ENCODE data around the gene KLHL26. TPM values are rescaled to one million over a fixed set of nuclear protein-coding genes. Genes with fewer than 3 reads are reported as not detected.

The KLHL26 gene
- total RNA-seq, 1 experiment from 2014 or later: 3.3 TPM

DNA sequence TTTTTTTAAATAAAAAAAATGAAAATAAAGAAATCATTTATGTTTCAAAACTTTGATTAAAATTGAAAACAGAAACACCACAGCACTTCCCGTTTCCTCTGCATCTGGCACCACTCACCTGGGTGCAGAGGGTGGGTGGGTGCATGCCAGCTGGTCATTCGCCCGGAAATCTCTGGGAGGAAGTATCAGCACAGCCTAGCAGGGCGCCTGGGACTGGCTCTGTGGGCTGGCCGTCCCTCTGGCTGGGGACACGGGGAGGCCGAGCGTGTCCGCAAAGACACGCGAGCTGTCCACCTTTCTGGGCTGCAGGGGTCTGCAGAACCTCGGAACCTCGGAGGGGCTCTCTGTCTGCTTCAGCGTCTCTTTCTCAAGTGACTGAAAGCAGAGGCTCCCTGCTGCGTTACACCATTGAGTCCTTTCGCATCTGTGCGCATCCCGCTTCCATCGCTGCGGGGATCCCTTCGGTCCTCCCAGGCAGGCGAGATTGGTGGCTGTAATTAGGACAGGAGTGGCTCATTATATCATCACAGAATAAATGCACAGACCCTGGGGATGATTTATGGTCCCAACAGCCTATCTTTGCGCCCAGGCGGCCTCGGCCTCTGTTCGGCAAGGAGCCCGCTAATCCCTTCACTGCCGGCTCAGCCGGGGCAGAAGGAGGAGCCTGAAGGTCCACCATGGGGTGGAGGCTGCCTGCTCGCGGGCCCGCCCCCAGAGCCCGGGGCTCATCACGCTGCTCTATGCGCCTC is 63.8 kb downstream of the KLHL26 start:
- Histone ChIP-seq H3K4me3 (no peak overlapping the region), H3K36me3 (no peaks in the 10 kb centered on the region), H3K9me3 (replicated peaks) (no peaks in the 10 kb centered on the region), H3K27ac (no peak overlapping the region), H3K4me1 (replicated peaks) (no peaks in the 10 kb centered on the region), H3K27me3 (replicated peaks) (no peaks in the 10 kb centered on the region)
- no peak for DNase-seq (ENCODE audit: low read depth in 1 of 2, low spot score in 2 of 2)

DNA sequence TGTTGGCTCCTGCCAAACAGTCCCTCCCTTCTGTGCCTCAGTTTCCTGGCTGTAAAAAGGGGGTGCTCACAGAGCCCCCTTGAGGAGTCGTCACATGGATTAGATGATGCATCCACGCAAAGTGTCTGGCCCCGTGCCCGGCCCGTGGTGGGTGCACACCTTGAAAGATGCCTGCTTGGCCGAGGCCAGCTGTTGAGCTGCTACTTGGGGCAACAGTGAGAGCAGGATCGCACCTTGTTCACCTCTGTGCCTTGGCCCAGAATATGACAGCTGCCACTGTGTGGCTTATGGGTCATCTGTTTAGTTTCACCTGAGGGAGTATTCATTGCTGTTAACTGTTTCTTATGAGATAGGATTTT is 64.4 kb downstream of the KLHL26 start:
- no peaks in the 10 kb centered on the region for H3K27me3 ChIP-seq (replicated peaks)
- H3K4me1 ChIP-seq (replicated peaks): no peaks in the 10 kb centered on the region
- DNase-seq (ENCODE audit: low read depth in 1 of 2, low spot score in 2 of 2): no peak
- H3K9me3 ChIP-seq (replicated peaks): no peaks in the 10 kb centered on the region
- no peak overlapping the region for H3K27ac ChIP-seq
- H3K36me3 ChIP-seq: no peaks in the 10 kb centered on the region
- no peak overlapping the region for H3K4me3 ChIP-seq

DNA sequence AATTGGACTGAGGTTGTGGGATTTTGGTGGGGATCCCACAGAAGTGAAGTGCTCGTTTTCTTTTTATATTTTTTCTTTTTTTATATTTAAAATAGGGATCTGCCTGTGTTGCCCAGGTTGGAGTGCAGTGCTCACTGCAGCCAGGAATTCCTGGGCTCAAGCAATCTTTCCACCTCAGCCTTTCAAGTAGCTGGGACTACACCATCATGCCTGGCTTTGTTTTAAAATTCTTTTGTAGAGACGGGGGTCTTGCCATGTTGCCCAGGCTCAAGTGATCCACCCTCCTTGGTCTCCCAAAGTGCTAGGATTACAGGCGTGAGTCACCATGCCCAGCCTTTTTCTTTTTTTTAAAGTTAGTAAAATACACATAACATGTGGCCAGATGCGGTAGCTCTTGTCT is 67.2 kb downstream of the KLHL26 start:
- no peak for DNase-seq (ENCODE audit: low read depth in 1 of 2, low spot score in 2 of 2)
- H3K36me3 ChIP-seq: no peaks in the 10 kb centered on the region
- no peaks in the 10 kb centered on the region for H3K4me1 ChIP-seq (replicated peaks)
- no peaks in the 10 kb centered on the region for H3K27me3 ChIP-seq (replicated peaks)
- H3K9me3 ChIP-seq (replicated peaks): no peaks in the 10 kb centered on the region
- H3K4me3 ChIP-seq: no peak overlapping the region
- H3K27ac ChIP-seq: no peak overlapping the region

DNA sequence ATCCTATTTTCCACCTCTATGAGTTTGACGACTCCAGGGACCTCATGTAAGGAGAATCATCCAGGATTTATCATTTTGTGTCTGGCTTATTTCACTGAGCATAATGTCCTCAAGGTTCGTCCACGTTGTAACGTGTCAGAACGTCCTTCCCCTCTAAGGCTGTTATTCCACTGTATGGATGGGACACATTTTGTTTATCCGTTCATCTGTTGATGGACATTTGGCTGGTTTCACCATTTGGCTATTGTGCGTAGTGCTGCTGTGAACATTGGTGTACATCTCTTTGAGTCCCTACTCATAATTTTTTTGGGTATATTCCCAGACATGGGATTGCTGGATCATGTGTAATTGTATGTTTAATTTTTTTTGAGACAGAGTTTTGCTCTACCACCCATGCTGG is 68.1 kb downstream of the KLHL26 start:
- H3K9me3 ChIP-seq (replicated peaks): no peaks in the 10 kb centered on the region
- no peak for DNase-seq (ENCODE audit: low read depth in 1 of 2, low spot score in 2 of 2)
- H3K27me3 ChIP-seq (replicated peaks): no peaks in the 10 kb centered on the region
- H3K27ac ChIP-seq: no peak overlapping the region
- no peak overlapping the region for H3K4me3 ChIP-seq
- no peaks in the 10 kb centered on the region for H3K4me1 ChIP-seq (replicated peaks)
- no peaks in the 10 kb centered on the region for H3K36me3 ChIP-seq

DNA sequence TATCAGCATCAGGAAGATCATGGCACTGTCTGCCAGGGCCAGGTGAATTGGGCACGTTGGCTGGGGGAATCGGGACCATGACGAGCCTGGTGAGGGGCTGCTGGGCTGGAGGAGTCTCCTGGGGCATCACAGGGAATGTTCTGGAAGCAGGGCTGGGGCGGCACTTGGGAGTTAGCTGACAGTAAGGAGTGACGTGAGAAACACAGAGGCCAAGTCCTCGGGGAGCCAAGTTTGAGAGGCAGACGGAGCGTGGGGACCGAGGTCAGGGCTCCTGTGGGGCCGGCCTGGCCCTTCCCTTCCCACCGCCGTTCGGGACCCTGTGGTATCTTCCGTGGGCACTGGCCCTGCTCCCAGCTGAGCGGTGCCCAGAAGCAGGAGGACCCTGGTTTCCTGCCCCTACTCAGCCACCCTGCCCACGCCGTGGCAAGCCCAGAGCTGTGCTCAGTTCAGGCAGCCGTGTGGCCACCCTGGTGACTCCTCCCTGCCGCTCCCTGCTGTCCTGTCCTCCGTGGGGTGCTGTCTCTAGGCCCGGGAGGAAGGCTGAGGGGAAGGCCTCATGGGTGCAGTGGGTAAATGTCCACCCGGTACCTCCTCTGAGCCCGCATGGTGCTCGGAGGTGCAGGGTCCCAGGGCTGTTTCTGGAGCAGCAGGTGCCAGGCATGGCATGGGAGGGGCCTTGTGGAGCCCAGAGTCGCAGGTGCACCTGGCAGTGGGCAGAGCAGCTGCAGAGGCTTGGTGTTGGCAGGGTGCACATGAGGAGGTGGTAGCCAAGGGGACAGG is 71.8 kb downstream of the KLHL26 start:
- Histone ChIP-seq H3K36me3 (no peaks in the 10 kb centered on the region), H3K27ac (no peak overlapping the region), H3K9me3 (replicated peaks) (no peaks in the 10 kb centered on the region), H3K4me1 (replicated peaks) (no peaks in the 10 kb centered on the region), H3K4me3 (no peak overlapping the region), H3K27me3 (replicated peaks) (no peaks in the 10 kb centered on the region)
- DNase-seq (ENCODE audit: low read depth in 1 of 2, low spot score in 2 of 2): no peak

DNA sequence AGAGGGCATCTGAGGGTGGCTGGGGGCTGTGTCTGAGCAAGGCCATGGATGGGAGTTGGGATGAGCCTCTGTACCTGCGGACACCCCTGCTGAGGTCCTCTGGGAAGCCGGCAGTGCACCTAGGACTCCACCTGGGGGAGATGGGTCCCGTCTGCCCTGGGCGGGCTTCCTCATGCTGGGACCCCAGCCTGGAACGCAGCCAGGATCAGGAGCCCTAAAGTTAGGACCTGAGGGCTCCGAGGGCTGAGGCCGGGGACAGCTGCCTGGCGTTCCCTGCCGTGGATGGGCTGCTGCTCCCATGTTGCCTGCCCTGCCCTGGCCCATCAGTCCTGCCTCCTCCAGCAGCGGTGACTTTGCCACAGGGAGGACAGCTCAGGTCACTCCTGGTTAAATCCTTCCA is 72.7 kb downstream of the KLHL26 start:
- no peaks in the 10 kb centered on the region for H3K27me3 ChIP-seq (replicated peaks)
- no peak overlapping the region for H3K27ac ChIP-seq
- H3K36me3 ChIP-seq: no peaks in the 10 kb centered on the region
- no peak for DNase-seq (ENCODE audit: low read depth in 1 of 2, low spot score in 2 of 2)
- no peaks in the 10 kb centered on the region for H3K9me3 ChIP-seq (replicated peaks)
- no peaks in the 10 kb centered on the region for H3K4me1 ChIP-seq (replicated peaks)
- H3K4me3 ChIP-seq: no peak overlapping the region

DNA sequence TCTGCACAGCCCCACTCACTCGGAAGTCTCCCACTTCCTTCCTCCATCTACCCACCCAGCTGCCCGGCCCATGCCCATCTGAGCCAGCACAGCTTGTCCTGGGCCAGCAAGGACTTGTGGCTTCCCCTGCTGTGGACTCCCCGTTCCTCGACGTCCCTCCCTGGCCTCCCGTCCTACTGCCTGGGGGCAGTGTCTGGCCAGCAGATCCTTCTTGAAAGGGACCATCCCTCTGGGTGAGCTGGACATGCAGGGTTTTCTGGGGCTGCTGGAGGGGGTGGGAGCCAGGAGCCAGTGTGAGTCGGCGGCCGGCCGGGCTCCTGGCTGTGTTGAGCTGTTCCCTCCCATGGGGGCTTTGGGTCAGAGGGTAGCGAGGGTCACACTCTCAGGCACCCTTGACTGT is 73.4 kb downstream of the KLHL26 start:
- Histone ChIP-seq H3K4me1 (replicated peaks) (no peaks in the 10 kb centered on the region), H3K27me3 (replicated peaks) (no peaks in the 10 kb centered on the region), H3K4me3 (no peak overlapping the region), H3K36me3 (no peaks in the 10 kb centered on the region), H3K27ac (no peak overlapping the region), H3K9me3 (replicated peaks) (no peaks in the 10 kb centered on the region)
- no peak for DNase-seq (ENCODE audit: low read depth in 1 of 2, low spot score in 2 of 2)

DNA sequence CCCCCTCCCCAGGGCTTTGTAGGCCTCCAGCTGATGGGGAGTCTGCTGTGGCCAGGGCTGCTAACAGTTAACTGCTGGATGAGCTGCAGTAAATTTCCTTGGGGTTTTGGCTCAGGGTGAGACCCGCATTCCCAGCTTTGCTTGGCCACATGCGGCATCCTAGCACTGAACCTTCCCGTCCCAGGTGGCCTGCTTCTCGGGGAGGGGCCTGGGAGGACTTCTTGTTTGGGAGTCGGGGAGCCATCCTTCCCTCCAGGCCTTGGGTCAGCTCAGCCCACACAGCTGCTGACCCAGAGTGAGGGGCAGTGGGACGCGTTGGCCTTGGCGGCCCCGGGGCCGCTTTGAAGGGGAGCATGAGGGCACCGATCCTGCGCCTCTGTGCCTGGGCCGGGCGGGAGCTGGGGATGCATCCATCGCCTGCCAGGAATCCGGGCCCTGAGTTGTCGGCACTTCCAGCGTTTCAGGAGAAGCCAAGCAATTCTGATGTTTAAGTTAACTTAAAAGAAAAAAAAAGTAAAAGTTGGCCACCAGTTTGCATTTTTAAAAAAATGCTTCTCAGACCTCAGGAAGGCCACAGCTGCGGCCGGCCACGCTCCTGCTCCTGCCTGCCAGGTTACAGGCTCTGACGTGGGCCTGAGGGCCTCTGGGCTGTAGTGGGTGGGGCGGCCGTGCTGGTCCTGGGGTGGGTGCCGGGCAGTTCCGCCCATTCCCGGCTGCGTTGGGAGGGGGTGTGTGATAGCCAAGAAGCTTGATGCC is 74.3 kb downstream of the KLHL26 start:
- no peaks in the 10 kb centered on the region for H3K4me1 ChIP-seq (replicated peaks)
- H3K27me3 ChIP-seq (replicated peaks): no peaks in the 10 kb centered on the region
- H3K36me3 ChIP-seq: no peaks in the 10 kb centered on the region
- no peak for DNase-seq (ENCODE audit: low read depth in 1 of 2, low spot score in 2 of 2)
- H3K4me3 ChIP-seq: no peak overlapping the region
- no peak overlapping the region for H3K27ac ChIP-seq
- no peaks in the 10 kb centered on the region for H3K9me3 ChIP-seq (replicated peaks)

DNA sequence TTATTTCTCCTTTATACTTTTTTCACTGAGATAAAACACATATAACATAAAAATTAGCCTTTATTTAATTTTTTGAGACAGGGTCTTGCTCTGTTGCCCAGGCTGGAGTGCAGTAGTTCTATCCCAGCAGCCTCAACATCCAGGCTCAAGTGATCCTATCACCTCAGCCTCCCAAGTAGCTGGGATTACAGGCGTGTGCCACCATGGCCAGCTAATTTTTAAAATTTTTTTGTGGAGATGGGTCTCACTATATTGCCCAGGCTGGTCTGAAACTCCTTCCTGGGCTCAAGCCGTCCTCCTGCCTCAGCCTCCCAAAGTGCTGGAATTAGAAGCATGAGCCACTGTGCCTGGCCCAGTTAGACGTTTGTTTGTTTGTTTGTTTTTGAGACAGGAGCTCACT is 75.1 kb downstream of the KLHL26 start:
- Histone ChIP-seq H3K27me3 (replicated peaks) (no peaks in the 10 kb centered on the region), H3K9me3 (replicated peaks) (no peaks in the 10 kb centered on the region), H3K4me1 (replicated peaks) (no peaks in the 10 kb centered on the region), H3K27ac (no peak overlapping the region), H3K4me3 (no peak overlapping the region), H3K36me3 (no peaks in the 10 kb centered on the region)
- DNase-seq (ENCODE audit: low read depth in 1 of 2, low spot score in 2 of 2): no peak

DNA sequence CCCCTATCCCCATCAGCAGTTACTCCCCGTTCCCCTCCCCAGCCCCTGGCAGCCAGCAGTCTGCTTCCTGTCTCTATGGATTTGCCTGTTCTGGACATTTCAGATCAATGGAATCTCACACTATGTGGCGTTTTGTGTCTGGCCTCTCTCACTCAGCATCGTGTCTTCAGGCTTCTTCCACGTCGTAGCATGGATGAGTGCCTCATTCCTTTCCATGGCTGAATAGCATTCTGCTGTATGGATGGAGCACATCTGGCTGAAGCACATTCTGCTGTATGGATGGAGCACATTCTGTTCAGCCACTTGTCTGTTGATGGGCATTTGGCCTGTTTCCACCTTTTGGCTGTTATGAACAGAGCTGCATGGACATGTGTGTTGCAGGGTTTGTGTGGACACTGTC is 76.2 kb downstream of the KLHL26 start:
- no peaks in the 10 kb centered on the region for H3K27me3 ChIP-seq (replicated peaks)
- no peak for DNase-seq (ENCODE audit: low read depth in 1 of 2, low spot score in 2 of 2)
- H3K4me1 ChIP-seq (replicated peaks): no peaks in the 10 kb centered on the region
- no peaks in the 10 kb centered on the region for H3K36me3 ChIP-seq
- H3K9me3 ChIP-seq (replicated peaks): no peaks in the 10 kb centered on the region
- no peak overlapping the region for H3K4me3 ChIP-seq
- no peak overlapping the region for H3K27ac ChIP-seq

DNA sequence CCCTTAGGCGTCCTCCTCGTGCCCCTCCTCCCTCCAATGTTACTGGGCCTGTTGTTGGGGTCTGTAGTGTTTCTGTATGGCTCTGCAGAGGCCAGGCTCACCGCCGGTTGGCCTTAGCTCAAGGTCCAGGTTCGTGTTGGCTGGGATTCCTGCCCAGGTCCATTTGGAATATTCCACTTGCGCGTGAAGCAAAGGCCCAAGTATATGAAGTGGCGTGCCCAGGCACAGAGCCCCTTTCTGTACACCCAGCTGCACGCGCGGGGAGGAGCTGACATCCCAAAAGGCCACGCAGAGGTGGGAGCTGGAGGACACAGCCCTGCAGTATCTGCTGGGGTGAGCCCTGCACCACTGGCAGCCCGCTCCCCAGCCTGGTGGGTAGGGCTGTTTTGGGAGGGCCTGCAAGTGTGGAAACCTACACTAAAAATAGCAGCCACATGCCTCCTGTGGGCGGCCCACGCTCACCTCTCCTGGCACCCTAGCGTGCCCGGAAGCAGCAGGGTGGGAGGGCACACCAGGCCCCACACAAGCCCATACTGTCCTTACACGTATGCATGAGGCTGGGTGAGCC is 76.8 kb downstream of the KLHL26 start:
- H3K27ac ChIP-seq: no peak overlapping the region
- no peak for DNase-seq (ENCODE audit: low read depth in 1 of 2, low spot score in 2 of 2)
- no peaks in the 10 kb centered on the region for H3K4me1 ChIP-seq (replicated peaks)
- no peaks in the 10 kb centered on the region for H3K36me3 ChIP-seq
- H3K9me3 ChIP-seq (replicated peaks): no peaks in the 10 kb centered on the region
- no peak overlapping the region for H3K4me3 ChIP-seq
- no peaks in the 10 kb centered on the region for H3K27me3 ChIP-seq (replicated peaks)

DNA sequence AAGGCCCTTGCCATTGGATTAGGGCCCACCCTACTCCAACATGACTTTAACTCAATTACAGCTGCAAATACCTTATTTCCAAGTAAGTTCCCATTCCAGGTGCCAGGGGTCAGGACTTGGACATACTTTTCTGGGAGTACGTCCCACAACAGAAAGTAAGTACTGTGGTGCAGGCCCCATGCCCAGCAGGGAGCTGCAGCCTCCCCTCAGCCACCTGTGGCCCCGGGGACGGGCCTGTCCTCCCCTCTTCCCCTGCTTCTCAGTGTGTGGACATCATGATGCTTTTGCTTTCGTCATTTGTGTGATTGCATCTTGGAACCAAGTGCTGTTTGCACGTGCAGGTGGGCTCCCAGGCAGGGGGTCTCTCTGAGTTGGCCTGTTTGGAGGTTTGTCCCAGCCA is 78.6 kb downstream of the KLHL26 start:
- Histone ChIP-seq H3K27me3 (replicated peaks) (no peaks in the 10 kb centered on the region), H3K9me3 (replicated peaks) (no peaks in the 10 kb centered on the region), H3K36me3 (no peaks in the 10 kb centered on the region), H3K4me1 (replicated peaks) (no peaks in the 10 kb centered on the region), H3K27ac (no peak overlapping the region), H3K4me3 (no peak overlapping the region)
- DNase-seq (ENCODE audit: low read depth in 1 of 2, low spot score in 2 of 2): no peak

DNA sequence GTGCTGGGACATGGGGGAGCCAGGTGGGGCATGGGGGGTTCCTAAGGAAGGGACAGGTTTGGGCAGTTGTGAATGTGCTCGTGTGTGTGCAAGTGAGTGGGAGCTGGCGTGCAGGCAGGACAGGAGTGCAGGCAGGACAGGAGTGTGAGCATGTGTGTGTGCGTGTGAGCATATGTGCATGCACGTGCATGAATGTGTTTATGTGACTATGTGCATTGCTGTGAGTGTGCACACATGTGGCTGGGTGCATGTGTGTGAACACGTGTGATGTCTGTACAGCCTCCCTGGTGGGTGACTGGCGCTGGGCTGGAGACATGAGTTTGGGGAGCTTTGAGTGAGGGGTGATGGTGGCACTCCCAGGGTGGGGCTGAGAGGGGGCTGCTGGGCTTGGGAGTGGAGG is 80.0 kb downstream of the KLHL26 start:
- no peaks in the 10 kb centered on the region for H3K36me3 ChIP-seq
- no peaks in the 10 kb centered on the region for H3K9me3 ChIP-seq (replicated peaks)
- H3K27ac ChIP-seq: no peak overlapping the region
- DNase-seq (ENCODE audit: low read depth in 1 of 2, low spot score in 2 of 2): no peak
- no peaks in the 10 kb centered on the region for H3K27me3 ChIP-seq (replicated peaks)
- H3K4me1 ChIP-seq (replicated peaks): no peaks in the 10 kb centered on the region
- no peak overlapping the region for H3K4me3 ChIP-seq

DNA sequence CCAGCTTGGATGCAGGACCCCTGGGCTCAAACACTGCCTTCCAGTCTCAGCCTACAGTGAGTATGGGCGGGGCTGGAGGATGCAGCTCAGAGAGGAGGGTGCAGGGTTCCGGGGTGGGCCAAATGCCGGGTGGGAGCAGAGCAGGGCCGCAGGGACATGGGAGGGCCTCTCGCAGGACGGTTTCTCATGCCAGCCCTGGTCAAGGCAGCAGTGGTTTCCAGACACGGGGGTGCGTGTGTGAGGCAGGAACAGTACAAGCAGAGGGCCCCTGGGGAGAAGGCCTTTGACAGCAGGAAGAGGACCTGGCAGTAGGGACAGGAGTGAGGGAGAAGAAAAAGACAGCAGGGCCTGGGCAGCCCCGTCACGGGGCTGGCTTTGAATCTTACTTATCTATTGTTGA is 80.8 kb downstream of the KLHL26 start:
- no peaks in the 10 kb centered on the region for H3K4me1 ChIP-seq (replicated peaks)
- H3K4me3 ChIP-seq: no peak overlapping the region
- no peaks in the 10 kb centered on the region for H3K36me3 ChIP-seq
- no peaks in the 10 kb centered on the region for H3K27me3 ChIP-seq (replicated peaks)
- no peak overlapping the region for H3K27ac ChIP-seq
- no peak for DNase-seq (ENCODE audit: low read depth in 1 of 2, low spot score in 2 of 2)
- no peaks in the 10 kb centered on the region for H3K9me3 ChIP-seq (replicated peaks)

All from SJSA1 (cell line).